Activated T-helper 9 cell treated with anti-CD3 and anti-CD28 coated beads, Interleukin-2, amount 50 U/mL, for 16 hours (primary cell): ENCODE measurements around the gene TMEM151A.

Experiments used
- DNase-seq: peaks from one replicate; pipeline ENCODE4 v3.0.0-alpha.2; 2020; ENCODE audit warnings: low read depth

Gene TMEM151A

DNA sequence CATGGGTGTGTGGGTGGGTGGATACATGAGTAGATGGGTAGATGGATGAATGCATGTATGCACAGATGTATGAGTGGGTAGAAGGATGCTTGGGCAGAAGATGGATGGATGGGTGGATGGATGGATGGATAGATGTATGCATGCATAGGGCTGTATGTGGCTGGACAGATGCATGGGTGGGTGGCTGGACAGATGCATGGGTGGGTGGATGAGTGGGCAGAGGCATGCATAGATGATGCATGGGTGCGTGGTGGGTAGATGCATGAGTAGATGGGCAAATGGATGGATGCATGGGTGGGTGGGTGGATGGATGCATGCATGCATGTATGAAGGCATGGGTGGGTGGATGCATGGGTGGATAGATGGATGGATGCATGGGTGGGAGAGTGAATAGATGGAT lies 32.0 kb downstream of the TMEM151A start:
- DNase-seq: no peak

DNA sequence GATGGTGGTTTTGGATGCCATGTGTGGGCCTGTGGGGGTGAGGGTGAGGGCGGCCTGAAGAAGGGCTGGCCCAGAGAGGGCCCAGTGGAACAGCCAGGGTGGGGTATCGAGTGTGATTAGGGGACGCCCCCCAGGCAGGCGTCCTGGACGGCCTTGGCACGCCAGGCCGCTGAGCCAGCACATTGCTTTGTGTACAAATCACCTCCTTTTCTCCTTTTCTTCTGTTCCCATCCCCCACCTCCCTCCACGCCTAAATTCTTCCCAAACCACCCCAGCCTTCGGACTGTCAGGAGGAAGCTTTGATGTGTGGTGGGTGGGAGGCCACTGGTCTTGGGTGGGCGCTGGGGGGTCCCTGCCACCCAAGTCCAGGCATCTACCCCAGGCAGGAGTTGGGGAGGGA lies 33.0 kb downstream of the TMEM151A start:
- DNase-seq: no peak

DNA sequence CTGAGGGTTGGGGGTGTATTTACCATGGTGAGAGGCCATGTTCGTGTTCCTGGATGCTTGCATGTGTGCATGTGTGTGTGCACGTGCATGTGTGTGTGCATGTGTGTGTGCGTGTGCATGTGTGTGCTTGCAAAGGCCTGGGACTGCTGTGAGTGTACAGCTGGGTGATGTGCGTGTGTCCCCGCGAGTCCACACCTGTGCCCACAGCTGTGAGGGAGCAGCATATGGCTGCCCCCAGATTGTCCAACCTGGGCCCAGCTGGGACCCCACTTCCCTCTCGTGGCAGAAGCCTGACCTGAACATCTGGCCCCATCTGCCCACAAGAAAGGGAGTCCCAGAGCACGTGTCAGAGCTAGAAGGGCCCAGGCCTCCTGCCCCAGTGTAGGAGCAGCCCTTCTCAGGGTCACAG lies 33.6 kb downstream of the TMEM151A start:
- DNase-seq: no peak

DNA sequence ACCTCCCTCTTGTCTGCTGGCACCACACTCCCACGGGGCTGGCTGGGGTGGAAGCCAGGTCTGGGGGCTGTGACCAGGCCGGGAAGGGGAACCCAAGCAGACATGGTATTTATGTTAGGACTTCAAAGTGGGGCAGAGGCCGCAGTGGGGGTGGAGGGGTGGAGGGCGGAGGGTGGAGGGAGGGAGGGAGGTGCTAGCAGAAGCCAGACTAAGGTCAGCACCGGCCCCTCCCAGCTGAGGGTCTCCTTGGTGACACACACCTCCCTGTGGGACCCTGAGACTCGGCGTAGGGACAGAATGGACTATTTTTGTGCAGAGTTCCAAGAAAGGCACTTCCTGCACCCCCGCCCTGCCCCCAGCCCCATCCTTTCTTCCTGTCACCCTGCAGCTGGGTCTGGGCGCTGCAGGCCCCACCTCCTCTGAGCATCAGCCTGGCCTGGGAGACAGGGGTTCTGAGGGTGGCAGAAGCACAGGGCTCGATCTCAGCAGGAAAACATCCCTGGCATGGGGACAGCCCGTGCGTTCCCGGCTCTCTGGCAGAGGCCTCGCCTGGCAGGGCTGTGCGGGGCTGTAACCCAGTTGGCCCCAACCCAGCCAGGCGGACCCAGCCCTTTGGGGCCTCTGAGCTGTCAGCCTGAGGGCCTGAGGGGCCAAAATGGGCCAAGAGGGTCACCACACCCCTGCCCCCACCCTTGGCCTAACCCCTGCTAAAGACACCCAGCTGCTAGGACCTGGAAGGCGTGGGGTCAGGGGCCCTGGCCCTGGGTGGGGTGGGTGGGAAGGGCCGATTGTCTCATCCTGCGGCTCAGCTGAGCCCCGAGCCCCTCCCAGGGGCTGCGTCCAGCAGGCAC lies 34.8 kb downstream of the TMEM151A start:
- DNase-seq: no peak

DNA sequence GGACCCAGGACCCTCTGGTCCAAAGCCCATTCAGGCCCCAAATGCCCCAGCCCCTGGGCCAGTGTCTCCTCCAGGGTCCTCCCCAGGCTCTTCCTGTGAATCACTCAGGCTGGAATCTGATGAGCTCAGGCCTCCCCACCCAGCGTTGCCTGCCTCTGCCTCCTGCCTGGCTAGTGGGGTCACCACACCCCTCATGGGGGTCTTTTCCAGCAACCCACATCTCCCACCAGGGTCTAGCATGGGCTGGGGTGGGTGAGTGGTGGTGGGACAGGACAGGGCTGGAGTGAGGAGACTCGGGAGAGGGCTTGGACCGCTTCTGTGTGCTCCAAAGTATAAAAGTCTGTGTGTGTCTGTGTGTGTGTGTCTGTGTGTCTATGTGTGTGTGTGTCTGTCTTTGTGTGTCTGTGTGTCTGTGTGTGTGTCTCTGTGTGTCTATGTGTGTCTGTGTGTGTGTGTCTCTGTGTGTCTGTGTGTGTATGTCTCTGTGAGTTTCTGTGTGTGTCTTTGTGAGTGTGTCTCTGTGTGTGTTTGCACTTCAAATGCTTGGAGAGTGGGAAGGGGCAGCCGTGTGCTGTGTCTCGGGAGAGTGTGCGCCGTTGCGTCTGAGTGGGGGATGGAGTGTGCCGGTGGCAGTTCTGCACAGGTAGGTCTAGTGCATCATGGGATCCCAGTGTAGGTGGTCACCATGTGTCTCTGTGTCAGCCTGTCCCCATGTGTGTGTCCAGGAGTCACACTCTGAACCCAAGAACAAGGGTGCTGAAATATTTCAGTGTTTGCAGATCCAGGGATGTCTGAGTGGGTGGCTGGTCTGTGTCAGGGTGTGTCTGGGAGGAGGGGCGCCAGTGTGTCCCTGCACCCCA lies 35.7 kb downstream of the TMEM151A start:
- DNase-seq: no peak

DNA sequence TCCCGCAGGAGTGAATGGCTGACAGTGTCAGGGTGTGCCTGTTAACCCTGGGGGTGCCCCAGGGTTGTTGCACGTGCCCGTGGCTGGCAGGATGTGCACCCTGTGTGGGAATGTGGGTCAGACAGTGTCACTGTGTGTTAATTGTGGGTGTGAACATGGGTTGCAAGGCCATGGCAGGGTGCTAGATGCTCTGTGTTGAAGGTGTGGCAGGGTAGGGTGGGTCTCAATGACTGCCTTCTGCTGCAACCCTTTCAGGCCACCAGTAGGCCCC lies 36.3 kb downstream of the TMEM151A start:
- DNase-seq: no peak

DNA sequence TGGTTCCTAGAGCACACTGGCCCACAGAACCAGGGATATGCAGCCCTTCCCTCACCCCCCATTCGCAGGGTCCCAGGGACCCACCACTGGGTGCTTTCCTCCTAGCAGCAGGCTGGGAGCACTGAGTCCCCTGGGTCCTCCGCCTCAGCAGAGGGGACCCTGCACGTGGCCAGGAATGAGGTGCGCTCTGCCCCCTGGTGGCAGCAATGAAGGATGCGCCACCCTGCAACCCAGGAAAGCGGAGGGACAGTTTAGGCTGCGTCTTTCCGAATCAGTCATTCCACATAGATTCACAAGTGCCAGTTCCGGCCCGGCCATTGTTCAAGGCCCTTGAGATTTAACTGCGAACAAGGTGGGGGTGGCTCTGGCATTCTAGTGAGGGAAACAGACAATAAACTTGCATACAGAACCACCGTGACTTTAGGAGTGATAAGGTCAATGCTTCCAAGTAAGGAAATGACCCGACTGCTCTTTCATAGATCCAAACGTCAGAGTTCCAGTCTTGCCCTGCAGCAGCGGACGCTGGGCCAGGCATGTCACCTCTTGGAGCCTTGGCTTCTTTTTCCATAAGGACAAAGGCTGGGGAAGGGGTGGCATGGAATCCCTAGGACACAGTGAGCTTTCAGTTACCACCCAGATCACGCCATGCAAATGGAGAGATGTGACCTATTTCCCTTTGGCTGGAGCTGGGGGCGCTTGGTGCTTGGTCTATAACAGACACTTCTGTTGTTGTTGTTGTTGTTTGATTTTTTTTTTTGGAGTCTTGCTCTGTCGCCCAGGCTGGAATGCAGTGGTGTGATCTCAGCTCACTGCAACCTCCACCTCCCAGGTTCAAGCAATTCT lies 36.8 kb downstream of the TMEM151A start:
- peak; percentile 70 for DNase-seq

DNA sequence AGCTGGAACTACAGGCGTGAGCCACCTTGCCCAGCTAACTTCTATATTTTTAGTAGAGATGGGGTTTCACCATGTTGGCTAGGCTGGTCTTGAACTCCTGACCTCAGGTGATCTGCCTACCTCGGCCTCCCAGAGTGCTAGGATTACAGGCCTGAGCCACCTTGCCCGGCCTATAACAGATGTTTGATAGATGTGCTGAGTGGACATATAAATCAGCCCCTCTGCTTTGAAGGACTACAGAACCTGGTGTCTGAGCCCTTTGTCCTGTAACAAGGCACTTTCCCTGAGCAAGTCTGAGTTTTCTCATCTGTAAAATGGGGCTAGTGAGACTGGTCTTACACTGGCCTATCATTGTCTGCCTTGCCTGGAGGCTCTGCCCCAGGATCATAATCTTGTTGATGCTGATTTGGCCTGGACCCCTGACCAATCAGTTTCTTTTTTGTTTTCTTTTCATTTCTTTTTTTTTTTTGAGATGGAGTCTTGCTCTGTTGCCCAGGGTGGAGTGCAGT lies 37.5 kb downstream of the TMEM151A start:
- DNase-seq: no peak

DNA sequence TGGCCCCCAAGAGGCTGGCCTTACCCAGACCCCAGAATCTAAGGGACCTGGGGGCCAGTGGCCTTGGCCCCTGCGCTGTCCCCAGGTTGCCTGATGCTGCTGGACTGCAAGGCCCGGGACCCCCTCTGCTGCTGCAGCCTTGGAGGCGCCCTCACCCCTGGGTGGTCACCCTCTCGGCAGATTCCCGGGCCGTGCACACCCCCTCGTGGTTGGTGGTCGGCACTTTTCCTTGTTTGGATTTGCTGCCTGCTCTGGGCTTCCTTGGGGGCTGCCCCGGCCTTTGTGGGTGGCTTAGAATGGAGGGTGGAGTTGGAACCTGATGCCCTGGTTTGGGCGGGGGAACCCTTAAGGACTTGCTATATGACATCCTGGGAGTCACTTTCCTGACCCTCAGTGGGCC lies 39.2 kb downstream of the TMEM151A start:
- no peak for DNase-seq

DNA sequence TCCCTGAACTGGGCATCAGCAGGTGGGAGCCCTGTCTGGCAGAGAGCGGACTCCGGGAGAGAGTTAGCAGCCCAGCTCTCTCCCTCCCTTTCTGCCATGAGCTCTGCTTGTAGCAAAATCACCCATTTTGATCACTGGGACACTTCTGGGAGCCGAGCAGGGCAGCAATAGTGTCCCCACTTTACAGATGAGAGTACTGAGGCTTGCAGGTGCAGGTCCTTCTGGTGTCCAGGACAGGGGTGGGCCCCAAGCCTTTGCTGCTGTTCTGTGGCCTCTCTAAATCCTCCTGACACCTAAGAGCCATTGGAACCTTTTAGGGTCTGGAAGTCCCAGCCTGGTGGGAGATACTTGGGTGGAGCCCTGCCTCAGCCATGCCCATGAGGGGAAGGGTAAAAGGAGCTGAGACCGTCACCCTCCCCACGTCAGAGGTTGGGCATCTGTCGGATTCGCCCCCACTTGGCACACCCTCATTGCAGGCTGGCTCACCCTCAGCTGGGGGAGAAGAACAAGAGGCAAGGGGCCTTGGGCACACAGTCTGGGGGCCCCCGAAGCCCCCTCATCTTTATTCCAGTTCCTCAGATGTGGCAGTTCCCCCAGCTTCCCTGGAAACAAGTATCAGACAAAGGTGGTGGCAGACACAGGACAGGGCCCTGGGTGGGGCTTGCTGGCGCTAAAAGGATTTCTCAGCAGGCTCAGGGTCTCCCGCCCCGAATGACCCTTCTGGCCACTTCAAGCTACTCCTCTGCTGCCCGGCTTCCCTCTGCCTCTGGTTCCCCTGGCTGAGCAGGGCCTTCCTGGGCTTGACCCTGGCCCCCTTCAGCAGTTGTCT lies 40.1 kb downstream of the TMEM151A start:
- DNase-seq: no peak

DNA sequence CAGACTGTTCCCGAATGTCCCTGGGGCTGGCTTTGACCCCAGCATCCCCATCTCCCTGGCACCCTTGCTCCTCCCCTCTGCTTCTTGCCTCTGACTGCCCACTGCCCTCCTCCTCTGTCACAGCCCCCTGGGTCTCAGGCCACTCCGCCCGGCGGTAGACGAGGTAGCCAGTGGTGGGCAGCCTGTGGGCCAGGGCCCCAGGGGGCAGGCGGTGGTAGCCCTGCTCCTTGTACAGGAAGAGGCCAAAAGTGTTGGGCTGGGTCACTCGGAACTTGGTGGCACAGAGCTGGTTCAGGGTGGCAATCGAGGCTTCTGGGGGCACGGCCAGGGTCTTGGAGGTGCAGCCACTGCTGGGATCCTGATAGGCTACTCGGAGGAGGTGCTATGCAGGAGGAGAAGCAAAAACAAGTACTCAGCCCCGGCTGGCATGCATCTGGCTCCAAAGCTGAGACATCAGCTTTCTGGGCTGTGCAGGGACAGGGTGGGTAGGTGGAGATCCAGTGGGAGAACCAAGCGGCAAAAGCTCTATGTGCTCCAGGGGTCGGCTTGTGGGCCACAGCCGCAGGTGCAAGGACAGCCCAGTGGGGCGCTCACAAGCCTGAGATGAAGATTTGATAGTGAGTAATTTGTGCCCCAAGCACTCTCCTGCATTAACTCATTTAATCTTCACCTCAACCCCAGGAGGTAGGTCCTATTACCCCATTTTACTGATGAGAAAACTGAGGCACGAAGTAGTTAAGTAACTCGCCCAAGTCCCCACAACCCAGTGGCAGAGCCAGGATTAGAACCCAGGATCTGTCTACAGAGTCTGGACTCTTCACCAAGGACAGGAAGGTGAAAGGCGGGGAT lies 40.9 kb downstream of the TMEM151A start:
- no peak for DNase-seq

DNA sequence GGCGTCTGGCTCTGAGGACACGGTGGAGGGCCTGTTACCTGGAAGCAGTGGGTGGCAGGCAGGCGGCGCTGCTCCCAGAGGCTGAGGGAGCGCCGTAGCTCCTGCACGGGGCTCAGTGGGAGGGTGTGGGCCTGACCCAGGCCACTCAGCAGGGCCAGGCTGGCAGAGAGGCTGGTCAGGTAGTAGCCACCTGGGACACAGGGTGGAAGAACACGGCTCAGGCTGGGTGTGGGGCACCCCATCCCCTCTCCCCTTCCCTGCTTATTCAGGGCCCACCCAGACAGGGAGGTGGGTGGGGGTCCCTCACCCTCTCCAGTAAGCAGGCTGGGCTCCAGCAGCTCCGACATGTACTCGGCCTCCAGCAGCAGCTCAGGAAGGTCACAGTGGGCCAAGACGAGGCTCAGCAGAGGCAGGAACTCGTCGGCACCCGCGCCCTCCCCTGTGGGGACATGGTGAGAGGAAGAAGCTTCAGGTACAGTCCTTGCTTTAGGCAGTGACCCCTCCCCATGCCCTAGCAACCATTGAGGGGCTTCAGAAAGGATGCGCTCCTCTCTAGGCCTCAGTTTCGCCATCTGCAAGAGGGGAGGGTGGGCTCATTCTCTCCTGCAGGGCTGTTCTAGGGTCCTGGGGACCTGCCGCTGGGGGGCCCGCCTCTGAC lies 41.7 kb downstream of the TMEM151A start:
- DNase-seq: no peak

DNA sequence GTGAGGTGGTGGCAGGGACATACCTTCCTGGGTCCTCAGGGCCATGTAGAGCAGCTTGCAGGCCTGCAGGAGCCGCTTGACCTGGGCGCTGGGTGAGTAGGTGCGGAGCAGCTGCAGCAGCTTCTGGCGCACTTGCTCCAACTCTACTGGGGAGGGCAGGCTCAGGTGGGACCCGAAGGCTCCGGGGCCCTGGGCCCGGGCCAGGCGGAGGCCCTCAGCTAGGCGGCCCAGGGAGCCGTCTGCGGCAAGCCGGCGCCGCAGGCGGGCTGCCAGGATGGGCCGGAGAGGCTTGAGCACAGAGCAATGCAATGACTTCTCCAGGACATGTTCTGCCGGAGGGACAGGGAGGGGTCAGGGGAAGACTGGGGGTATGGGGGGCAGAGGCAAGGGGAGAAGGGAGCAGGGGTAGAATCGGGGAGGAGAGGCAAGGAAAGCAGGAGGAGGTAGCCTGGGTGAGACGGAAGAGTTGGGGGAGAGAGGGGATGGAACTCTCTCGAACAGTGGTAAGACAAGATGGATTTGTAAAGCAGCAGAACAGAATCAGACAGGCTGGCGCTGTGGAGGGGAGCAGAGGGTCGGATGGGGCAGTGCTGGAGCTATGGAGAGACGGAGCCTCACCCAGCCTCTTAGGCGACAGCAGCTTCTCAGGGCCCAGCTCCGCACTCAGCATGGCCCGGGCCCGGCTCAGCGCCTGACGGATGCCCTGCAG lies 42.4 kb downstream of the TMEM151A start:
- no peak for DNase-seq

DNA sequence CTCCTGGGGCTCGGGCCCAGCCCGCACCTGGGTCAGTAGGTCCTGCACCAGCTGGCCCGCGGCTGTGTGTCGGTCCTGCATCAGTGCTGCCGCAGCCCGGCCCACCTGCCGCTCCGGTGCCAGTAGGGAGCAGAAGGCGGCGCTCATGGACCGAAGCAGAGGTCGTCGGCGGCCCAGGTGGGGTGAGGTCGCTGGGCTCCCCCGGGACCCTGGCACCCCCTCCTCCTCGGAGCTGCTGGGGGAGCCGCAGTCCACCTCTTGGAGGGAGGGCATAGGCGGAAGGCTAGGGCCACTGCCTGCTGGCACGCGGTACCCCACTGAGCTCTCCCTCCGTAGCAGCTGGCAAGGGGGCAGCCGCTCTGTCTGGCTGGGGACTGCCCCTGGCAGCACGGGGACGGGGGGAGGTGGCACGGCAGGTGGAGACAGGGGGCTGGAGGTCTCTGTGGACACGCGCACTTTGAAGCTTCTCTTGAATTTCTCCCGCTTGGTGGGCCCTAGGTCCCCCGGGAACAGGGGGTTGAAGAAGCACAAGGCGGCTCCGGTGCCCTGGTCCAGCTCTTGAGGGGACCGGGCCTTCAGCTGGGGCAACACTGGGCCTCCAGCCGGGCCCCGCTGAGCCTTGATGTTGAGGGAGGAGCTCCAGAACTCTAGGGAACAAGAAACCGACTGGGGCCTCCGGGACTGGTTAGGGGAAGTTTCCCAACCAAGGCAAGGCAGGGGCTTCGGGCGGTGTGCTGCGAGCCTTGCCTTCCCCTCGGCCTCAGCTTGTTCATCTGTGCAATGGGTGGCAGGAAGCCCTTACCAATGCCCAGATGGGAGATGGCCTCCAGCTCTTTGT lies 43.1 kb downstream of the TMEM151A start:
- DNase-seq: no peak

DNA sequence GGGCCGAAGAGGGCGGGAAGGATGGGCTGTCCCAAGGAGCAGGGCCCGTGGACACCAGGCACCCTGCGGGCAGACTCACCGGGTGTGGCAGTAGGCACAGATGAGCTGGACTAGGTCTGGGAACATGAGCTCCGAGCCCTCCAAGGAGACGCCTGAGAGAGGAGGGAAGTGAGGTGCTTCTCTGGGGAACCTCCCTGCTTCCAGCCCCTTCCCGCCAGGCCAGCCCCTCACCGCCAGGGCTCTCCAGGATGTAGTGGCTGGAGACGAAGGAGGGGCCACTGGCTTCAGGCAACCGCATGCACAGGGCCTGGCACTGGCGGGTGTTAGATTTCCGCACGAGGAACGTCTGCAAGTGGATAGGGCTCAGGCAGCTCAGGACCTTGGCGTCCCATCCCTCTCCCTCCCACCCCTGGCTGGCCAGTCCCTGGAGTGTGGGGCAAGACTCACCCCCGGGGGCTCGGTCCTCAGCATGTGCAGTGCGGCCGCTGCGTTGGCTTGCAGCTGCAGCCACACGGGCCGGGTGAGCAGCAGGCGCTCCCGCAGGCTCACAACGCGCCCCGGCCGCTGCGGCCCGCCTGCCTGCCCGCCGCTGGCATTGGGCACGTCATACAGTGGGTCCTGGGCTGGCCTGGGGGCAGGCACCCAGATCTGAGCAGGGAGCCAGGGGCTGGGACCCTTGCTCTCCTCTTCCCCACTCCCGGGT lies 44.0 kb downstream of the TMEM151A start:
- no peak for DNase-seq

DNA sequence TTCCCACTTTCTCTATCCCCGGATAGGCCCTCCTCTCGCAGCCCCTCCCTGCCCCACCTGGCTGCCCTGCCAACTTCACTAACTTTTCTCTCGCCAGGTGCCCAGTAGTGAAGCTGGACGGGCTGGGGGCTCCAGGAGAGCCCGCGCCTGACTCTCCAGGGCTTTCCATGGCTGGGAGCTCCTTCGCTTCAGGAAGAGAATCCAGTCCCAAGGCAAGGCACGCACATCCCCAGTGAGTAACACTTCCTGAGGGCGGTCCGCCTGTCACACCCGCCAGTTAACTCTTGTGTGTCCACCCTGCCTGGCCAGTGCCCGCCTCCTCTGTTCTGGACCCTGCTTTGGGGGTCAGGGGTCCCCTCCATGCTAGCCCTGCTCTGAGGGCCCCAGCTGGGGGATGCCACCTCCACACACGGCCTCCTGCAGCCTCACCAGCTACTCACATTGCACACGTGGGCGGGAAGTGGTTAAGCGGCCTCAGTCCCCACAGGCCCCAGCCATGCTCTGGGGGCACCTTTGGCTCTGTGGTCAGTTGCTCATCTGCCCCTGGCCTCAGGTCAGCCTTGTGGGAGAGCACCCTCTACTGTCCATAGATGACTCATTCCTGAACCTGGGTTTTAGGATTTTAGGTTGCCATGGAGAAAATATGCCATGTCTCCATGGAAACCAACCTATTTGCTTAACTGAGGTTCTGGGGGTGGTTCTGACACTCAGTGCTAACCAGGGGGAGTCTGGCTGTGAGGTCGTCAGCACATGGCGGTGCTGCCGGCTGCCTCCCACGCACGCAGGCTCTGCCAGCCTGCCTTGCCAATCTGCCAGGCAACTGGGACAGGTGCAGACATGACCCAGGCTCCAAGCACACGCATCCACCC lies 44.8 kb downstream of the TMEM151A start, which contains the start of gene RIN1:
Gene RIN1, minus strand, starts transcription at position 201 of the 869 bp plus-strand sequence. Its CDS starts 32 bp downstream, at position 169.
- peak; percentile 27 for DNase-seq
